GM23248 (cell line): Measurements from ENCODE around the gene MGAT5. TPM values are rescaled to one million over a fixed set of nuclear protein-coding genes. Genes with fewer than 3 reads are reported as not detected.
A peak's percentile ranks its signal among the peaks of the same experiment; 100 is the strongest.

Experiments
- DNase-seq: peaks from one replicate; pipeline ENCODE4 v3.0.0-alpha.2; 2015
- H2AFZ ChIP-seq: fragments of 200-600 bp; sonication (generic); 2 replicates; pipeline ENCODE4 v1.6.1; 2016; ENCODE audit warnings: antibody characterized with exemption
- H3F3A ChIP-seq: fragments of 200-600 bp; sonication (generic); 2 replicates; pipeline ENCODE4 v1.6.1; 2016; ENCODE audit warnings: mild to moderate bottlenecking, antibody characterized with exemption, mixed run types; ENCODE audit not compliant: insufficient read depth
- H3K27ac ChIP-seq: fragments of 200-600 bp; sonication (generic); 2 replicates; pipeline ENCODE4 v1.5.1; 2016; ENCODE audit warnings: mild to moderate bottlenecking
- H3K27me3 ChIP-seq: fragments of 200-600 bp; sonication (generic); replicated peaks from 2 replicates; pipeline ENCODE4 v1.6.1; 2016; ENCODE audit warnings: mild to moderate bottlenecking; ENCODE audit not compliant: insufficient read depth
- H3K36me3 ChIP-seq: fragments of 200-600 bp; sonication (generic); 2 replicates; pipeline ENCODE4 v1.6.1; 2016; ENCODE audit warnings: low read depth, mild to moderate bottlenecking
- H3K4me1 ChIP-seq: fragments of 200-600 bp; sonication (generic); 2 replicates; pipeline ENCODE4 v1.6.1; 2016; ENCODE audit warnings: mild to moderate bottlenecking; ENCODE audit not compliant: insufficient read depth
- H3K4me2 ChIP-seq: fragments of 200-600 bp; sonication (generic); one replicate; pipeline ENCODE4 v1.6.1; 2016; ENCODE audit warnings: mild to moderate bottlenecking; ENCODE audit not compliant: unreplicated experiment
- H3K4me3 ChIP-seq: fragments of 200-600 bp; sonication (generic); 2 replicates; pipeline ENCODE4 v1.5.1; 2016; ENCODE audit warnings: mild to moderate bottlenecking
- H3K79me2 ChIP-seq: fragments of 200-600 bp; sonication (generic); 2 replicates; pipeline ENCODE4 v1.6.1; 2016; ENCODE audit warnings: mild to moderate bottlenecking; ENCODE audit not compliant: insufficient read depth
- H3K9ac ChIP-seq: fragments of 200-600 bp; sonication (generic); 2 replicates; pipeline ENCODE4 v1.6.1; 2016; ENCODE audit warnings: mild to moderate bottlenecking
- H3K9me2 ChIP-seq: fragments of 200-600 bp; sonication (generic); 2 replicates; pipeline ENCODE4 v1.6.1; 2016; ENCODE audit warnings: mixed run types, mild to moderate bottlenecking, moderate library complexity; ENCODE audit not compliant: insufficient read depth
- H3K9me3 ChIP-seq: fragments of 200-600 bp; sonication (generic); one replicate; pipeline ENCODE4 v1.6.1; 2017; ENCODE audit warnings: low read depth
- H4K20me1 ChIP-seq: fragments of 200-600 bp; sonication (generic); 2 replicates; pipeline ENCODE4 v1.6.0; 2016; ENCODE audit not compliant: insufficient read depth
- EZH2 ChIP-seq: fragments of 200-600 bp; sonication (generic); IDR thresholded peaks from 2 replicates; pipeline ENCODE4 v1.6.1; 2018; ENCODE audit warnings: antibody characterized with exemption, mild to moderate bottlenecking; ENCODE audit not compliant: insufficient read depth, poor library complexity, severe bottlenecking
- EZH2phosphoT487 ChIP-seq: fragments of 200-600 bp; sonication (generic); IDR thresholded peaks from 2 replicates; pipeline ENCODE4 v1.6.1; 2018; ENCODE audit warnings: antibody characterized with exemption, moderate library complexity, mild to moderate bottlenecking, low read depth; ENCODE audit not compliant: insufficient read depth
- WGBS, 2 experiments: methylation state at CpG; one replicate each; pipeline ENCODE4 v1.1.6; 2015 to 2017; ENCODE audit warnings: low lambda C conversion rate in 2 of 2, low coverage in 1 of 2; ENCODE audit errors: missing lambda C conversion rate in 2 of 2; 5-methylcytosine and 5-hydroxymethylcytosine counted together
- in situ Hi-C: fragments of 300-500 bp; cut with MboI; formaldehyde crosslinking; loops from 2 replicates; pipeline ENCODE4 v1.15.0; 2020
- polyA plus RNA-seq: library from polyadenylated mRNA; unstranded; fragments of >200 nt; fragmentation: Nextera tagmentation; extraction: Ambion mirVana; gene quantifications from 2 replicates; pipeline ENCODE4 v1.2.1, GENCODE V29; 2016
- total RNA-seq: library from RNA; depleted of rRNA; stranded (reverse); fragments of >200 nt; shearing (Covaris generic); gene quantifications from 2 replicates; pipeline ENCODE4 v1.2.3, GENCODE V29; 2014

Gene MGAT5
- total and polyA plus RNA-seq, 2 experiments from 2014 or later, result 1.8 to 15.9 TPM

DNA sequence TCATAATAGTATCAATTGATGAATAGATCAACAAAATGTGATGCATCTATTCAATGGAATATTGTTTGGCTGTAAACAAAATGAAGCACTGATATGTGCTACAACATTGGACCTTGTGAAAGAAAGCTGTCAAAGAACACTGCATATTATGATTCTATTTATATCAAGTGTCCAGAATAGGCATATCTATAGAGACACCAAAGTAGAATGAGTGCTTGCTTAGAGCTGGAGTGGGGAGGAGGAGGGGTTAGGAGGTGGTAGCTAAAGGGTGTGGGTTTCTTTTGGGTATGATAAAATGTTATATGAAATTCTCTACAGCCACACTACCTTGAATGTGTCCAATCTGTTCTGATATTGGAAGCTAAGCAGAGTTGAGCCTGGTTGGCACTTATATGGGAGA, 23.0 kb upstream of the MGAT5 start:
- Histone ChIP-seq H3K9me3 (no peaks in the 10 kb centered on the region), H3K79me2 (peaks cover 20% of the 10 kb centered on the region), H3K4me2 (no peak overlapping the region), H4K20me1 (no peaks in the 10 kb centered on the region), H2AFZ (no peak overlapping the region), H3K4me3 (no peak overlapping the region), H3K9ac (no peak overlapping the region), H3F3A (peaks cover 33% of the 10 kb centered on the region), H3K36me3 (no peaks in the 10 kb centered on the region), H3K27ac (peak overlapping the region; percentile 42; the same call in 1 of the 2 replicates), H3K9me2 (no peaks in the 10 kb centered on the region), H3K27me3 (no peaks in the 10 kb centered on the region), H3K4me1 (peaks cover 37% of the 10 kb centered on the region)
- TF ChIP-seq EZH2, result no peak
- no peak for TF ChIP-seq EZH2phosphoT487
- DNase-seq, result no peak
- in situ Hi-C loops, result loop anchor here (10.0 to 25.0 kb wide), 2 partner anchors 106 to 344 kb away; no protein-coding TSS in a partner anchor

GRCh38 chr2:134231301-134231964, 22.4 kb upstream of the MGAT5 start:
- Histone ChIP-seq H3K36me3 (no peaks in the 10 kb centered on the region), H3K9ac (no peak overlapping the region)
- in situ Hi-C loops, result loop anchor here (10.0 to 25.0 kb wide), 2 partner anchors 107 to 344 kb away; no protein-coding TSS in a partner anchor

DNA sequence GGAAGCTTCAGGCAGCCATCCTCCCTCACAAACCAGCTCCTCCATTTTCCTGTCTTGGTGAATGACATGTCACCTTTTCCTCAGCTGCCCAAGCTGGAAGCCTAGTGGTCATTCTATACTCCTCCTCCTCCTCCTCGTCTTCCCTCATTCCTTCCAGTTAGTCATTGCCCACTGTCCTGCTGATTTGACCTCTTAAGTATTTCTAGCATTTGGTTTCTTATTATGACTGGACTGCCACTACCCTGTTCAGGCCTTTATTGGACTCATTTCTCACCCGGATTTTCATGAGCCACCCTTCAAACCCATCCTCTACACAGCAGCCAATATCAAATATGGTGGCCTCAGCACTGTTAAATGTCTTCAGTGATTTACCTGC, 21.9 kb upstream of the MGAT5 start:
- peaks cover 20% of the 10 kb centered on the region for H3K79me2 ChIP-seq
- no peaks in the 10 kb centered on the region for H3K27me3 ChIP-seq
- no peak overlapping the region for H3K9ac ChIP-seq
- no peaks in the 10 kb centered on the region for H3K9me3 ChIP-seq
- no peaks in the 10 kb centered on the region for H3K36me3 ChIP-seq
- DNase-seq, result peak; percentile 69
- H3K4me3 ChIP-seq, result no peak overlapping the region
- H2AFZ ChIP-seq, result peak overlapping the region; percentile 27; the same call in 1 of the 2 replicates
- no peaks in the 10 kb centered on the region for H4K20me1 ChIP-seq
- peaks cover 33% of the 10 kb centered on the region for H3F3A ChIP-seq
- peak overlapping the region; percentile 42 for H3K27ac ChIP-seq
- 4% methylated on average over 2 of the region's 2 CpGs for WGBS, 2 experiments
- in situ Hi-C loops, result loop anchor here (10.0 to 25.0 kb wide), 2 partner anchors 107 to 345 kb away; no protein-coding TSS in a partner anchor
- H3K4me1 ChIP-seq, result peaks cover 47% of the 10 kb centered on the region
- H3K4me2 ChIP-seq, result peak overlapping the region; percentile 42
- TF ChIP-seq EZH2phosphoT487 (no peak), EZH2 (no peak)
- no peaks in the 10 kb centered on the region for H3K9me2 ChIP-seq

More at GRCh38 chr2:134231301-134231964, 22.4 kb upstream of the MGAT5 start:
- H2AFZ ChIP-seq, result no peak overlapping the region
- DNase-seq, result no peak
- H4K20me1 ChIP-seq, result no peaks in the 10 kb centered on the region
- H3K9me3 ChIP-seq, result no peaks in the 10 kb centered on the region
- H3K27ac ChIP-seq, result peak overlapping the region; percentile 42
- peaks cover 42% of the 10 kb centered on the region for H3K4me1 ChIP-seq
- H3K4me2 ChIP-seq, result peak overlapping the region; percentile 42
- H3F3A ChIP-seq, result peaks cover 33% of the 10 kb centered on the region
- WGBS, 2 experiments, result 98 to 100% methylated on average over 3 of the region's 3 CpGs
- H3K79me2 ChIP-seq, result peaks cover 16% of the 10 kb centered on the region
- no peak overlapping the region for H3K4me3 ChIP-seq
- TF ChIP-seq EZH2 (no peak), EZH2phosphoT487 (no peak)
- H3K9me2 ChIP-seq, result no peaks in the 10 kb centered on the region
- no peaks in the 10 kb centered on the region for H3K27me3 ChIP-seq

DNA sequence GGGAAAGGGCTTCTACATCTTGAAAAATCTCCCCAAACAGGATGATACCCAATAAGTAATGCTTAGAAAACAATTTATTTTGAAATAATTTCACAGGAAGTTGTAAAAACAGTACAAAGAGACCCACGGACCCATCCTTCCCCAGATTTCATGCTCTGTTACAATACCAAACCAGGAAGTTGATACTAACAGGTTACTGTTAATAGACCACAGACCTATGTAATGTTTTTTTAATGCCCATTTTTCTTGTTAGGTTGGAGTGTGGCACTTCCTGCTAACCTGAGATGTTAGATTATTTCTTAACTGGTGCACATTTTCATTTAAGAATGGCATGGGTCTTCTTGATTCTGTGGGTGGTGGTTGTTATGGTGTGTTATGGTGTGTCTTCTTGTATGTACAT, 21.4 kb upstream of the MGAT5 start:
- in situ Hi-C loops, result loop anchor here (10.0 to 25.0 kb wide), 2 partner anchors 108 to 345 kb away; no protein-coding TSS in a partner anchor
- H3K4me3 ChIP-seq, result no peak overlapping the region
- DNase-seq, result no peak
- no peaks in the 10 kb centered on the region for H3K36me3 ChIP-seq
- peaks cover 15% of the 10 kb centered on the region for H3K79me2 ChIP-seq
- no peak overlapping the region for H3K9ac ChIP-seq
- H3K9me3 ChIP-seq, result no peaks in the 10 kb centered on the region
- H3K4me2 ChIP-seq, result peak overlapping the region; percentile 42
- TF ChIP-seq EZH2phosphoT487, result no peak
- TF ChIP-seq EZH2, result no peak
- H2AFZ ChIP-seq, result peak overlapping the region; percentile 27; the same call in 1 of the 2 replicates
- no peaks in the 10 kb centered on the region for H4K20me1 ChIP-seq
- peak overlapping the region; percentile 42 for H3K27ac ChIP-seq
- 81 to 93% methylated on average over 1 of the region's 1 CpG for WGBS, 2 experiments
- no peaks in the 10 kb centered on the region for H3K9me2 ChIP-seq
- no peaks in the 10 kb centered on the region for H3K27me3 ChIP-seq
- H3K4me1 ChIP-seq, result peaks cover 47% of the 10 kb centered on the region
- peaks cover 33% of the 10 kb centered on the region for H3F3A ChIP-seq
